GM21360 (cell line): Measurements from ENCODE around the gene ETV5.
"Not testable (repeated sequence)": the region's sequence is repeated elsewhere in the genome, so short reads cannot be mapped to it uniquely, and the experiment has no call there.

Source experiments
- ATAC-seq: cut with Tn5 transposase; IDR thresholded peaks from one replicate; pipeline ENCODE4 v1.9.1; 2021; ENCODE audit warnings: mild to moderate bottlenecking, moderate library complexity; ENCODE audit not compliant: unreplicated experiment

The ETV5 gene

DNA sequence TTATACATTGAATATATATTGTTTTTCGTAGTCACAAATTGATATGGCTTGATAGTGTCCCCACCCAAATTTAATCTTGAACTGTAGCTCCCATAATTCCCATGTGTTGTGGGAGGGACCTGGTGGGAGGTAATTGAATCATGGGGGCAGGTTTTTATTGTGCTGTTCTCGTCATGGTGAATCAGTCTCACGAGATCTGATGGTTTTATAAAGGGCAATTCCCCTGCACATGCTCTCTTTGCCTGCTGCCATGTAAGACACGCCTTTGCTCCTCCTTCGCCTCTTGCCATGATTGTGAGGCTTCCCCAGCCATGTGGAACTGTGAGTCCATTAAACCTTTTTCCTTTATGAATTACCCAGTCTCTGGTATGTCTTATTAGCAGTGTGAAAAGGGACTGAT is 82.9 kb downstream of the ETV5 start:
- ATAC-seq, result not testable (repeated sequence)

DNA sequence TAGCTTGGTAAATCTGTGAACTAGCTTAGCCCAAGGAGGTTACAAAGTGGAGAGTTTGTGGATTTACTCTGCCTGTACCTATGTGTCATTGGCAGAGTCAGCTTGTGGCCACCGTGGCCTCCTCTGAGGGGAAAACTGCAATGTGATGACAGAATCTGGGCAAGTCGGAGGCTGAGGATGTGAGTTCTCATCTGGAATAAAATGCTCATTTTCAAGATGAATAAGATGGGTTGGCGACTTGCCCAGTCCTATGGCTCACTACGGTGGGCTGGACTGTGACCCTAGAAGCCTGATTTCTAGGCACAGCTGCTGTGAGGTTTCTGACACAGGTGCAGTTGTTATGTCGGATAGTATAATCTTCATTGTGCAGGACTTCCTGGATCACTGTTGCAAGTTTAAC is 83.7 kb downstream of the ETV5 start:
- no peak for ATAC-seq

DNA sequence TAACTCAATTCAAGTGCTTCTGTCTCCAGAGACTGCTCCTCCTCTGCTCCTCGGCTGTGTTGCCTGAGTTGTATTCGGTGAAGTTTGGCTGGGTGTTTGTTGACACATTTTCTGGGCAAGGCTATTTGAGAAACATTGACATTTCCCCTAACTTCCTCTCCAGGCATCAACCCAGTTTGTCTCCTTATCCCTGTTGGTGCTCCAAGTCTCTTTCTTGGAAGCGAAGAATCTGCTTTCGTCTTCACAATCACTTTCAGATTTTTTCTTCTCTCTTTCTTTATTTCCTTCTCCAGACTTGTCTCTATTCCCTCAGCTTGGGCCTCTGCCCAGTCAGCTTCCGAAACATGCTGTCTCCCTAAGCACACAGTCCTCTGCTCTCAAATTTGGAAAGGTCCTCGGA is 84.7 kb downstream of the ETV5 start:
- no peak for ATAC-seq

DNA sequence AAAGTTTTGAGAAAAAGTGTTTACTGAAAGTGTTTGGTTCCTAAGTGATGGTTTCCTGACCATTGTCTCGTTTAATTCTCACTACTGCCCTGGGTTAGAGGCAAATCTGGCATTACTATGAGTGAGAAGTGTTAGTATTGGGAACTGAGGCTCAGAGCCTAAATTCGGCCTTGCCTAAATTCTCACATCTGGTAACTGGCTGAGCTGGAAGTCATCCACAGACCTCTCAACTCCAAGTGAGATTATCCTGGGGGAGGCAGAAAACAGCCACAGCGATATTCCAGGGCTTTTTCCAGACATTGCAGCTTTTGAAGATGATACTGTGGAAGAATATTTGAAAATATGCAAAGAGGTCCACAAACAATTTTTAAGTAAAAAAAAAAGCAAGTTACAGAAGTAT is 86.0 kb downstream of the ETV5 start:
- no peak for ATAC-seq

DNA sequence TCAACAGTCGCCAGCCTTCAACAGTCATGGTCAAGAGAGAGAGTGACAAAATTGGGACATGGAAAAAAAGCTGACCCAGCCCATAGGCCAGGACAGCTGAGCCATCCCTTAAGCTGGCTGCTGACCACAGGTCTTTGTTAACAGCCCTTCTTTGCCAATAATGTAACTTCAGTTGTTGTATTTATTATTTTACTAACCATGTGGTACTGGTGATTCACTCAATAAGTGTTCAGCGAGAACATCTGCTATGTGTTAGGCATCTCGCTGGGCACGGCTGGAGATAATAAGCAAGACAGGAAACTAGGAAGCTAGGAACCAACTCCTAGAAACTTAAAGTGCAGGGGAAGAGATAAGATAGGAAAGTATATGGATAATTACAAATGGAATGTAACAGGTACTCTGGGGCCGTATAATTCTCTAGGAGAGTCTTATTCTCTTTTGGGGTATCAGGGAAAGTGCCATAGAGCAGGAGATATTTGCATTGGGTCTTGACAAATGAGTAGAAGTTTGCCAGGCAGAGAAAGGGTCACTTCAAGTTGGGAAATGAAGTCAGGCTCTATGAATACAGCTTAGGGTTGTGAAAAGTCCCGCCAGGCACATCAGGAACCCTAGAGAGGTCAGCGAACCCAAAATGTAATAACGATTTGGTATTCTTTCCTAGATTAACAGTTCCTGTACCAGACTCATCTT is 87.1 kb downstream of the ETV5 start:
- ATAC-seq, result no peak

DNA sequence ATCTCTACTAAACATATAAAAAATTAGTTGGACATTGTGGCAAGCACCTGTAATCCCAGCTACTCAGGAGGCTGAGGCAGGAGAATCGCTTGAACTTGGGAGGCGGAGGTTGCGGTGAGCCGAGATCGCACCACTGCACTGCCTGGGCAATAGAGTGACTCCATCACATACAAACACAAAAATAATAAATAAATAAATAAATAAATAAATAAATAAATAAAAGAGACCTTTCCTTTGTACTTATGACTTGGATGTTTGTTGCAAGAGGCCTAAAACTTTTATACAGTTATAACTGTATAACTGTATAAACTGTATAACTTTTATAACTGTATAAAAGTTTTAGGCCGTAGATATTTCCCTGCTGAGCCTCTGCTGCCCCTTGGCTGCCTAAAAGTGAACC is 87.6 kb downstream of the ETV5 start:
- not testable (repeated sequence) for ATAC-seq

DNA sequence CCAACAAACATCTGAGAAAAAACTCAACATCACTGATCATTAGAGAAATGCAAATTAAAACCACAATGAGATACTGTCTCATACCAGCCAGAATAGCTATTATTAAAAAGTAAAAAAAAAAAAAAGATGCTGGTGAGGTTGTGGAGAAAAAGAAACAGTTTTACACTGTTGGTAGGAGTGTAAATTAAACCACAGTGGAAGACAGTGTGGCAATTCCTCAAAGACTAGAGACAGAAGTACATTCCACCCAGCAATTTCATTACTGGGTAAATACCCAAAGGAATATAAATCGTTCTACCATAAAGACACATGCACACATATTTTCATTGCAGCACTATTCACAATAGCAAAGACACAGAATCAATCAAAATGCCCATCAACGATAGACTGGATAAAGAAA is 89.6 kb downstream of the ETV5 start:
- not testable (repeated sequence) for ATAC-seq

DNA sequence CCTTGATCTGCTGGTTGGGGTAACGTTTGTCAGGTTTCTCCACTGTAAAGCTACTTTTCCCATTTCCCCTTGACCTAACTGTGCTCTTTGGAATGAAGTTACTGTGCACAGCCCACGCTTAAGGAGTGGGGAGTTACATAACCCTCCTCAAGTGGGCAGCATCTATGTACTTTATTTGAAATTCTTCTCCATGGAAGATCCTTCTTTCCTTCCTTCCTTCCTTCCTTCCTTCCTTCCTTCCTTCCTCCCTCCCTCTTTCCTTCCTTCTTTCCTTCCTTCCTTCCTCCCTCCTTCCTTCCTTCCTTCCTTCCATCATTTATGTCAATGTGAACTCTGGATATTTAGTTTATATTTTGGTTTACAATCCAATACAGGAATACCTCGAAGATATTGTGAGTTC is 94.0 kb downstream of the ETV5 start:
- ATAC-seq, result no peak

DNA sequence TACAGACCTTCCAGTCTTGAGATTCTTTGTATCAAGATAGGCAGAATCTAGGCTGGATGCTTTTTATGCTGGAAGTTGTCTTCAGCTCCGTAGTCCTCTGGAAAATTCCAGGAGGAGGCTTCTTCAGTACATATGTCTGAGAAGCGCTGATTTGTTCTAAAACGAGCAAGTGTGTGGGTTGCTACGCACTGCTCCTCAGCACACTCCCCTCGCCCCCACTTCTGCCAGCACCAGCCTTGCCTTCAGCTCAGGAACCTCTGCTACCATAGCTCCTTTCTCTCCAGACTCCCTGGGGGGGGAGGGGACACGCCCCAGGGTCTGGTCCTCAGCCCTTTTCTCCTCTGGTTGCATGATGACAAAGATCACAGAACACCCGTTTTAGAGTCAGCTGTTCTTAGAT is 95.6 kb downstream of the ETV5 start:
- ATAC-seq, result no peak

DNA sequence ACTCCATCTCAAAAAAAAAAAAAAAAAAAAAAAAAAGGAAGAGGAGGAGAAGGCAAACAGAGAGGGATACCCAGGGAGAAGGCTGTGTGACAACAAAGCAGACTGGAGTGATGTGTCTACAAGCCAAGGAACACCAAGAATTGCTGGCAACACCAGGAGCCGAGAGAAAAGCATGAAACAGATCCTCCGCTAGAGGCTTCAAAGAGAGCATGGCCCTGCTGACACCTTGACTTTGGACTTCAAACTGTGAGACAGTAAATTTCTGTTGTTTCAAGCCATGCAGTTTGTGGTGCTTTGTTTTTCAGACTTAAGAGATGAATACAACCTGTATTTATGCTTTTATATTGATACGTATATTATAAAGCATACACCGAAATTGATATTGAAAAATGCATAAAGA is 96.8 kb downstream of the ETV5 start:
- ATAC-seq, result no peak

DNA sequence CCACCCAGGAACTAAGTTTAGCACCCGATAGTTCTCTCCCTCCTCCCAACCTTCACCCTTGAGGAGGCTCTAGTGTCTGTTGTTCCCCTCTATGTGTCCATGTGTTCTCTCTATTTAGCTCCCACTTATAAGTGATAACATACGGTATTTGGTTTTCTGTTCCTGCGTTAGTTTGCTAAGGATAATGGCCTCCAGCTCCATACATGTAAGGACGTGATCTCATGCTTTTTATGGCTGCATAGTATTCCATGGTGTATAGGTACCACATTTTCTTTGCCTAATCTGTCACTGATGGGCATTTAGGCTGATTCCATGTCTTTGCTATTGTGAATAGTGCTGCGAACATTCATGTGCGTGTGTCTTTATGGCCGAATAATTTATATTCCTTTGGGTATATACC is 104.2 kb downstream of the ETV5 start:
- ATAC-seq, result no peak

DNA sequence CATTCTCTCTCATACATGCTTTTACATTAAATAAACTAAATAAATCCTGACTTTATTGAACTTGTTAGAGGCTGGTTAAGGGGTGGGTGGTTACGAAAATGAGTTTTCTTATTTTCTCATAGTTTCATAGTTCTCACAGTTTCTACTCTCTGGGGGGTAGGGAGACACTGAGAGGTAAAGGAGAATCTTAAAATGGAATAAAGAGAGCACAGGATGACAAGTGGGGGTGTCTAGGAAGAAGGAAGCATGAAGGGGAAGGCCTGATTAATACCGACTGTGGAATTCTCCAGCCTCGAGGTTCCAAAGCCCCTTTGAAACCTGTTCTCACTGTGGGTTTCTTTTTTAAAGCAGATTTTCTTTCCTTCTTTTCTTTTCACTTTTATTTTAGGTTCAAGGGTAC is 104.7 kb downstream of the ETV5 start:
- ATAC-seq, result peak; percentile 44

DNA sequence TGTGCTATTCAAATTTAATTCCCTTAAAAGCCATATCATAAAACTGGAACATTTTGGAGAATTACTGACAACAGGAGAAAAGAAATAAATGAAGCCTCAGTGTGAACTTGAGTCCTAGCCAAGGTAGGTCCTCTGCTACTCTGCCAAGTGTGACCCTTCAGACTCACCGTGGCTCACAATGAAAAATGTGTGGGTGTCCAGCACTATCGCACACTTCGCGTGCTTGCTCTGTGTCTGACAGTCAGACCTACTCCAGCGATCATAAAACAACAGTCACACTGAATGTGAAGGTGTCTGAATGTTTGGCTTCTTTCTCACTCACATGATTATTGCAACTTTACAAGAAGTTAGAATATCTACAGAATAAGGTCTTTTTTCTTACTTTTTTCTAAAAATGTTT is 105.3 kb downstream of the ETV5 start:
- ATAC-seq, result peak; percentile 71

DNA sequence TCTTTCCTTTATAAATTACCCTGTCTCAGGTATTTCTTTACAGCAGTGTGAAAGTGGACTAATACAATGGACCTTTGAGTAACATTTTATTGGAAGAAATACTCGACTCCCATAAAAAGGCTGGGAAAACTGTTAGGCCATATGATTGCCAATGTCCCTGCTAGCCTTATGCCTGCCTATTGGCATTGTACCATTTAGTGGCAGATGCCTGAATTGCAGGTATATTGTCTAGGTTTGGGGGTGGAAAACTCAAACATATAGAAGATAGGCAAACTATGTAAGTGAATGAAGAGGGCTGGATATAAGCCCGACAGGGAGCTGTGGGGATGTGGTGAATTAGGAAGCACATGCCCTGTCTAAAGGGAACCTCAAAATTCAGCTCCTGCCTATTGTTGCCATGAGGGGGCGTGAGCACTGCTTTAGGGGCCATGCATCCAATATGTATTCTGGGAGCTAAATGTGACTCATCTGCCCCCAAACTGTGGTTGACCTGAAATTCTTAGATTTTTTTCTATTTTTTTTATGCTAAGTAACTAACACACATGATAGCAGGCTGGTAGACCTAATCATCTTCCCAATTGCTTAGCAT is 105.9 kb downstream of the ETV5 start:
- ATAC-seq, result no peak

DNA sequence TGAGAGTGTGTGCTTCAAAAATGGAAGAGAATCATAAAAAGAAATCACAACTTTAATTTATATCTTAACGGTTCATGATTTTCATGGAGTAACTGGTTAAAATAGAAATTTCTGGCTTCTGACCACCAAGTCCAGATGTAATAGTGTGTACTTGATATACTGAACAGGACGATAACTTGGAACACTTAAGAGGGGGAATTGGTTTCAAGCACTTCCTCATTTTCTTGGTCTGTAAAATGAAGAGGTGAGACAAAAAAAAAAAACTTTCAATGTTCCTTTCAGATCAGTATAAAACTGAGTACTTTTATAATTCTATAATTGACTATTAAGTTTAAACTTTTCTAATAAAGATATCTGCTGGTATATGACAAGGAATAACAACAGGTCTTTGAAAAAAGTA is 107.0 kb downstream of the ETV5 start:
- ATAC-seq, result no peak

DNA sequence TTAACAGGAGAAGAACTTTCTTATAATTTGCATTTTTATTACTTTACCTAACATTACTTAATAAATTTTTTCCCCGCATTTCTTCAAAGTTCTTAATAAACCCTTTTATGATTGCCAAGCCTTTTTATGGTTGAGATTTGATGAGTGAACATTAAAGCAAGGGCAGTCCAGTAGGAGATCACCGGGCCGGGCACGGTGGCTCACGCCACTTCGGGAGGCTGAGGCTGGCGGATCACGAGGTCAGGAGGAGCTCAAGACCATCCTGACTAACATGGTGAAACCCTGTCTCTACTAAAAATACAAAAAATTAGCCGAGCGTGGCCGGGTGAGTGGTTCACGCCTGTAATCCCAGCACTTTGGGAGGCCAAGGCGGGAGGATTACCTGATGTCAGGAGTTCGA is 109.7 kb downstream of the ETV5 start:
- no peak for ATAC-seq

DNA sequence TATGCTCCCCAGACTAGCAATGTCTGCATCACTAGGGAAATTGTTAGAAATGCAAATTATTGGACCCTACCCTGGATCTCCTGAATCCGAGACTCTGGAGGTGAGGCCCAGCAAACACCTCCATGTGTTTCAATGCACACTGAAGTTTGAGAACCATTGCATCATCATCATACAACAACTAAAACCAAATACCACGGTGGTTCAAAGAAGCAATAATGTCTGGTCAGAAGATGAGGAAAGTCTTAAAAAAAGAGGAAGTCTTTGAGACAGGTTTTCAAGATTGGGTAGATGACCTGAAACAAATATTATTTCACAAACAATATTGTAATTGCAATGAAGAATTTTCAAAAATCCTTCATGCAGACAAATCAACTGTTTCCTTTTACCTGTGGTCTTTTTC is 110.8 kb downstream of the ETV5 start:
- ATAC-seq, result no peak

DNA sequence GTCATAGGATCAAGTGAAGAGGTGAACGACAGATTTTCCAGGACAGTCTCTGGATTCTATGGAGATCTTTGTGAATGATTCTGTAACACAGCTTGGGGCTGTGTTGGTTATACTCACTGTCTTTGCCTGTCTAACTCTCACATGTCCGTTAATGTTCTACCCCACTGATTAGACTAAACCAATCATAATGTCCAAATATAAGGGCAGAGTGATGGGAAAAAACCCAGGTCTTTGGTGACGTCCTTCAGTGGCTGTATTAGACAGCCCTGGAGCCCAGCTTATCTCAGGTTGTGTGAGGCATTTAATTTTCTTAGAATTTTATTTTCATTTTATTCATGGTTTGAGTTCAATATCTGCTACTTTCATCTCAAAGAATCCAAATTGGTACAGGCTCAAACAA is 111.8 kb downstream of the ETV5 start:
- ATAC-seq, result no peak
